ENCODE measurements around the gene OR6C3. TPM values are rescaled to one million over a fixed set of nuclear protein-coding genes. Genes with fewer than 3 reads are reported as not detected.
"Not testable (repeated sequence)": the region's sequence is repeated elsewhere in the genome, so short reads cannot be mapped to it uniquely, and the experiment has no call there.

OR6C3 gene
- total RNA-seq, 1 experiment from 2014 or later: not detected

DNA sequence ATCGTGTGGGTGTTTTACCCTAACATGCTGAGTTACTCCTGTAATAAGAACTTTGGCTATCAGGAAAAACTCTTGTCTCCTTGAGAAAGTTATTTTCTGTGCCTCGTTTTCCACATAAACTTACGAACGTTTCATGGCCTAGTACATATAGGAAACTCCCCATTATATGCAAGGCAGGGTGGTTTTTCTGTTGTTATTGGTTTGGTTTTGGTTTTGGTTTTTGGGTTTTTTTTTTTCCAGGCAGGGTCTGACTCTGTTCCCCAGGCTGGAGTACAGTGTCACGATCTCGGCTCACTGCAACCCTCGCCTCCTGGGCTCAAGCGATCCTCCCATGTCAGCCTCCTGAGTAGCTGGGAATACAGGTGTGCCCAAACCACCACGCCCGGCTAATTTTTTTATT is 5.5 kb downstream of the OR6C3 start:
- no peaks in the 10 kb centered on the region for H3K9me3 ChIP-seq (ENCODE audit: low read depth, low read length, poor library complexity, severe bottlenecking)
- no peak overlapping the region for H3K4me3 ChIP-seq (ENCODE audit: low read depth, low read length, poor library complexity, severe bottlenecking)
- peaks cover 62% of the 10 kb centered on the region for H3K27me3 ChIP-seq (replicated peaks; ENCODE audit: insufficient read depth, low read depth, low read length, poor library complexity)
- ChIA-PET POLR2A (ENCODE audit: low non-redundant PET) (no interaction called here), CTCF (no interaction called here)
- no peaks in the 10 kb centered on the region for H3K4me1 ChIP-seq (ENCODE audit: insufficient read depth, low read length, poor library complexity, severe bottlenecking)
- no TSS peak for BruUV-seq (replicated peaks)
- intact Hi-C loops (cut with micrococcal nuclease; ENCODE audit: unreplicated experiment): no loop called here
- no peak for DNase-seq (ENCODE audit: low spot score)
- no peaks in the 10 kb centered on the region for H3K36me3 ChIP-seq (ENCODE audit: insufficient read depth, low read length, poor library complexity, severe bottlenecking)
- H3K27ac ChIP-seq (ENCODE audit: low read depth, low read length, poor library complexity, severe bottlenecking): no peak overlapping the region
- TF ChIP-seq, protein P1, sequence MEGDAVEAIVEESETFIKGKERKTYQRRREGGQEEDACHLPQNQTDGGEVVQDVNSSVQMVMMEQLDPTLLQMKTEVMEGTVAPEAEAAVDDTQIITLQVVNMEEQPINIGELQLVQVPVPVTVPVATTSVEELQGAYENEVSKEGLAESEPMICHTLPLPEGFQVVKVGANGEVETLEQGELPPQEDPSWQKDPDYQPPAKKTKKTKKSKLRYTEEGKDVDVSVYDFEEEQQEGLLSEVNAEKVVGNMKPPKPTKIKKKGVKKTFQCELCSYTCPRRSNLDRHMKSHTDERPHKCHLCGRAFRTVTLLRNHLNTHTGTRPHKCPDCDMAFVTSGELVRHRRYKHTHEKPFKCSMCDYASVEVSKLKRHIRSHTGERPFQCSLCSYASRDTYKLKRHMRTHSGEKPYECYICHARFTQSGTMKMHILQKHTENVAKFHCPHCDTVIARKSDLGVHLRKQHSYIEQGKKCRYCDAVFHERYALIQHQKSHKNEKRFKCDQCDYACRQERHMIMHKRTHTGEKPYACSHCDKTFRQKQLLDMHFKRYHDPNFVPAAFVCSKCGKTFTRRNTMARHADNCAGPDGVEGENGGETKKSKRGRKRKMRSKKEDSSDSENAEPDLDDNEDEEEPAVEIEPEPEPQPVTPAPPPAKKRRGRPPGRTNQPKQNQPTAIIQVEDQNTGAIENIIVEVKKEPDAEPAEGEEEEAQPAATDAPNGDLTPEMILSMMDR (conservative IDR thresholded peaks at IDR 0.05; ENCODE audit: low read depth, low read length): no peak
- TF ChIP-seq EZH2 (IDR thresholded peaks at IDR 0.05; ENCODE audit: borderline replicate concordance, low read depth, low read length, poor library complexity, severe bottlenecking): no peak

DNA sequence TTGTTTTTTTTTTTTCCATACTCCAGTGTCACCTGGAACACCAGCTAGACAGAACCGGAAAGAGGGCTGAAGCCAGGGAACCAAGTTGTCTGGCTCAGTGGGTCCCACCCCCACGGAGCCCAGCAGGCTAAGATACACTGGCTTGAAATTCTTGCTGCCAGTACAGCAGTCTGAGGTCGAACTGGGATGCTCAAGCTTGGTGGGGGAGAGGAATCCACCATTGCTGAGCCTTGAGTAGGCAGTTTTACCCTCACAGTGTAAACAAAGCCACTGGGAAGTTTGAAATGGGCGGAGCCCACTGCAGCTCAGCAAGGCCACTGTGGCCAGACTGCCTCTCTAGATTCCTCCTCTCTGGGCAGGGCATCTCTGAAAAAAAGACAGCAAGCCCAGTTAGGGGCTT is 24.8 kb downstream of the OR6C3 start:
- intact Hi-C loops (cut with micrococcal nuclease; ENCODE audit: unreplicated experiment); H3K27ac ChIP-seq (ENCODE audit: low read depth, low read length, poor library complexity, severe bottlenecking); POLR2A ChIA-PET (ENCODE audit: low non-redundant PET); CTCF ChIA-PET; H3K4me1 ChIP-seq (ENCODE audit: insufficient read depth, low read length, poor library complexity, severe bottlenecking); H3K36me3 ChIP-seq (ENCODE audit: insufficient read depth, low read length, poor library complexity, severe bottlenecking); DNase-seq (ENCODE audit: low spot score); H3K9me3 ChIP-seq (ENCODE audit: low read depth, low read length, poor library complexity, severe bottlenecking); BruUV-seq (replicated peaks); H3K4me3 ChIP-seq (ENCODE audit: low read depth, low read length, poor library complexity, severe bottlenecking); H3K27me3 ChIP-seq (replicated peaks; ENCODE audit: insufficient read depth, low read depth, low read length, poor library complexity): not testable (repeated sequence)

DNA sequence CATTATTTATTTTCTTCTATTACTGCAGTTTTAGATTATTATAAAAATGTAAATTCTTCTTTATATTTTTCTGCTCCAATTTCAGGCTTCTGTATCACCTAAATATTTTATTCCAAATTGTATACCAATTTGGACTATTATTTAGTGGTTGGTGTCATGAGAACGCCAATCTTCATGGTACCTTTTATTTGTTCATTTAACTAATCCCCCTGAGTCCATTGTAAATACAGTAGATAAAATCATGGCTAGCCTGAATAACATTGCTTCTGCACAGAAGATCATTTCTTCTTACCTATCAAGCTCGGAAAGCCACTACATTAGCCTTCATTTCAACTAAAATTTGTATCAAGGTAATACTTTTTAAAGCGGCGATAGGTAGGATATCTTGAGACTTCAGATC is 32.1 kb downstream of the OR6C3 start, which contains the start of gene OR6C75:
Gene OR6C75, plus strand, starts transcription at position 301 of the 400 bp plus-strand sequence. CDS start 2,136 bp downstream, outside the sequence.
- H3K27ac ChIP-seq (ENCODE audit: low read depth, low read length, poor library complexity, severe bottlenecking): no peak within 1 kb of the TSS
- no TSS peak for BruUV-seq (replicated peaks)
- CTCF ChIA-PET: no interaction called here
- H3K4me3 ChIP-seq (ENCODE audit: low read depth, low read length, poor library complexity, severe bottlenecking): no peak within 1 kb of the TSS
- no peak for TF ChIP-seq EZH2 (IDR thresholded peaks at IDR 0.05; ENCODE audit: borderline replicate concordance, low read depth, low read length, poor library complexity, severe bottlenecking)
- TF ChIP-seq, protein P1 (conservative IDR thresholded peaks at IDR 0.05; ENCODE audit: low read depth, low read length): no peak
- H3K27me3 ChIP-seq (replicated peaks; ENCODE audit: insufficient read depth, low read depth, low read length, poor library complexity): peaks cover 21% of the 10 kb centered on the region
- no peak for DNase-seq (ENCODE audit: low spot score)
- H3K36me3 ChIP-seq (ENCODE audit: insufficient read depth, low read length, poor library complexity, severe bottlenecking): no peaks in the 10 kb centered on the region
- POLR2A ChIA-PET (ENCODE audit: low non-redundant PET): no interaction called here
- H3K4me1 ChIP-seq (ENCODE audit: insufficient read depth, low read length, poor library complexity, severe bottlenecking): no peaks in the 10 kb centered on the region
- no peaks in the 10 kb centered on the region for H3K9me3 ChIP-seq (ENCODE audit: low read depth, low read length, poor library complexity, severe bottlenecking)
- intact Hi-C loops (cut with micrococcal nuclease; ENCODE audit: unreplicated experiment): no loop called here

DNA sequence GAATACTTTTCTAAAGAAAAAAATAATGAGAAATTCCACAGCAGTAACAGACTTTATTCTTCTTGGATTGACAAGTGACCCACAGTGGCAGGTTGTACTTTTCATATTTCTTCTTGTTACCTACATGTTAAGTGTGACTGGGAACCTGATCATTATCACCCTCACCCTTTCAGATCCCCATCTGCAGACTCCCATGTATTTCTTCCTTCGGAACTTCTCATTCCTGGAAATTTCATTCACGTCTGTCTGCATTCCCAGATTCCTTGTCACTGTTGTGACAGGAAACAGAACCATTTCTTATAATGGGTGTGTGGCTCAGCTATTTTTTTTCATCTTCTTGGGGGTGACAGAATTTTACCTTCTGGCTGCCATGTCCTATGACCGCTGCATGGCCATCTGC is 34.5 kb downstream of the OR6C3 start:
- Histone ChIP-seq H3K4me1 (ENCODE audit: insufficient read depth, low read length, poor library complexity, severe bottlenecking) (no peaks in the 10 kb centered on the region), H3K36me3 (ENCODE audit: insufficient read depth, low read length, poor library complexity, severe bottlenecking) (no peaks in the 10 kb centered on the region), H3K9me3 (ENCODE audit: low read depth, low read length, poor library complexity, severe bottlenecking) (no peaks in the 10 kb centered on the region), H3K27ac (ENCODE audit: low read depth, low read length, poor library complexity, severe bottlenecking) (no peak overlapping the region), H3K4me3 (ENCODE audit: low read depth, low read length, poor library complexity, severe bottlenecking) (no peak overlapping the region), H3K27me3 (replicated peaks; ENCODE audit: insufficient read depth, low read depth, low read length, poor library complexity) (peaks cover 25% of the 10 kb centered on the region)
- ChIA-PET CTCF (no interaction called here), POLR2A (ENCODE audit: low non-redundant PET) (no interaction called here)
- no peak for TF ChIP-seq EZH2 (IDR thresholded peaks at IDR 0.05; ENCODE audit: borderline replicate concordance, low read depth, low read length, poor library complexity, severe bottlenecking)
- TF ChIP-seq, protein P1 (conservative IDR thresholded peaks at IDR 0.05; ENCODE audit: low read depth, low read length): no peak
- DNase-seq (ENCODE audit: low spot score): no peak
- BruUV-seq (replicated peaks): no TSS peak
- intact Hi-C loops (cut with micrococcal nuclease; ENCODE audit: unreplicated experiment): no loop called here
